Right lobe of liver (tissue), 6 donors: ENCODE measurements around the gene NUMB. TPM values are rescaled to one million over a fixed set of nuclear protein-coding genes. Genes with fewer than 3 reads are reported as not detected.
A peak's percentile ranks its signal among the peaks of the same experiment; 100 is the strongest.

ENCODE experiments used
- ATAC-seq, 4 donors: fragments of 200-7000 bp; cut with Tn5 transposase; one replicate each; pipeline ENCODE4 v1.9.1; 2020; ENCODE audit warnings: mild to moderate bottlenecking in 4 of 4, moderate library complexity in 4 of 4
- DNase-seq, 3 donors: peaks; one replicate each; pipeline ENCODE4 v3.0.0-alpha.2; 2020
- H3K27ac ChIP-seq, 3 donors: fragments of 200-600 bp; one replicate each; pipeline ENCODE4 v1.8.0; 2022
- H3K27me3 ChIP-seq, 2 donors: fragments of 200-600 bp; one replicate each; pipeline ENCODE4 v1.8.0; 2022
- H3K36me3 ChIP-seq, 4 donors: fragments of 200-600 bp; sonication (generic) in 1 of 4; one replicate each; pipeline versions ENCODE4 v1.5.1 to v1.8.0; 2017 to 2022; ENCODE audit warnings: control low read depth in 1 of 4
- H3K4me1 ChIP-seq, 4 donors: fragments of 200-600 bp; sonication (generic) in 1 of 4; one replicate each; pipeline versions ENCODE4 v1.5.1 to v1.8.0; 2017 to 2022; ENCODE audit warnings: control low read depth in 1 of 4
- H3K4me3 ChIP-seq, 3 donors: fragments of 200-600 bp; one replicate each; pipeline ENCODE4 v1.8.0; 2022
- H3K9me3 ChIP-seq, 4 donors: fragments of 200-600 bp; sonication (generic) in 1 of 4; one replicate each; pipeline versions ENCODE4 v1.5.1 to v1.8.0; 2017 to 2022; ENCODE audit warnings: control low read depth in 1 of 4
- CTCF ChIP-seq, 4 donors: fragments of 200-600 bp in 3 of 4; fragments of 450-650 bp in 1 of 4; IDR thresholded peaks; one replicate each; pipeline versions ENCODE4 v1.5.1 to v1.8.0; 2016 to 2022; ENCODE audit warnings: antibody characterized with exemption in 4 of 4, mild to moderate bottlenecking in 2 of 4
- POLR2A ChIP-seq: fragments of 450-650 bp; IDR thresholded peaks from one replicate; pipeline ENCODE4 v1.6.1; 2017; ENCODE audit warnings: antibody characterized with exemption, mild to moderate bottlenecking
- WGBS: methylation state at CpG from one replicate; pipeline ENCODE4 v1.1.6; 2018; ENCODE audit warnings: low coverage, low lambda C conversion rate; ENCODE audit not compliant: insufficient coverage; ENCODE audit errors: missing lambda C conversion rate; 5-methylcytosine and 5-hydroxymethylcytosine counted together
- intact Hi-C, 2 donors: fragments of 100-400 bp; cut with DNase I; formaldehyde crosslinking; loops; one replicate each; pipeline versions ENCODE4 v1.11.2 to v1.14.1; 2022
- total RNA-seq, 6 experiments: library from RNA; depleted of rRNA in 2 of 6; stranded (reverse); fragments of >200 nt in 2 of 6; fragmentation: NEBNext Ultra II Directional in 3 of 6; extraction: Animal tissue kit (Norgen Biotek cat#: 25700) in 3 of 6; gene quantifications; one replicate each; pipeline versions ENCODE4 v1.1.0 to v1.2.4, GENCODE V29; 2016 to 2023
- donor health status: DM: no; HTN: yes; CAD: no.
- donor health status: DM: no; HTN: no; CAD: no.
- donor health status: DM: no; HTN: no; CAD: no.
- donor health status: DM: no; HTN: yes; CAD: no.
- donor health status: DM: no; HTN: yes; CAD: no.

Gene NUMB
- total RNA-seq, 6 experiments from 2014 or later = 28.3 to 48.4 (median 43.7) TPM

GRCh38 chr14:73489481-73490175 is 31.3 kb upstream of the NUMB start:
- Histone ChIP-seq H3K27ac (no peak overlapping the region), H3K4me3 (no peak overlapping the region), H3K9me3 (no peaks in the 10 kb centered on the region), H3K36me3 (no peaks in the 10 kb centered on the region), H3K4me1 (peaks cover 0 to 23% (median 10%) of the 10 kb centered on the region in 4 donors), H3K27me3 (no peaks in the 10 kb centered on the region)
- WGBS = 81% methylated on average over 4 of the region's 6 CpGs
- DNase-seq = no peak
- TF ChIP-seq CTCF (IDR thresholded peaks at IDR 0.05) (no peak), POLR2A (no peak)
- no peak for ATAC-seq
- intact Hi-C loops = no loop called here

- Histone ChIP-seq H3K4me1 (peaks cover 0 to 10% (median 0%) of the 10 kb centered on the region in 4 donors), H3K4me3 (no peak overlapping the region), H3K36me3 (no peaks in the 10 kb centered on the region), H3K27me3 (no peaks in the 10 kb centered on the region), H3K27ac (no peak overlapping the region), H3K9me3 (no peaks in the 10 kb centered on the region)
- no peak for TF ChIP-seq CTCF (IDR thresholded peaks at IDR 0.05)
- no peak for TF ChIP-seq POLR2A
- DNase-seq (no peak), ATAC-seq (peak; percentile 39 to 74 (median 44))
- intact Hi-C loops = loop anchor here (10.0 kb wide), 2 partner anchors 184 to 304 kb away; no protein-coding TSS in a partner anchor
- WGBS = 42% methylated on average over 12 of the region's 15 CpGs
Measured at GRCh38 chr14:73478684-73479083, 20.3 kb upstream of the NUMB start.

GRCh38 chr14:73477618-73478266 is 19.4 kb upstream of the NUMB start:
- Histone ChIP-seq H3K36me3 (no peaks in the 10 kb centered on the region), H3K27ac (no peak overlapping the region), H3K9me3 (no peaks in the 10 kb centered on the region), H3K27me3 (no peaks in the 10 kb centered on the region), H3K4me1 (peaks cover 0 to 10% (median 0%) of the 10 kb centered on the region in 4 donors), H3K4me3 (no peak overlapping the region)
- 55% methylated on average over 6 of the region's 6 CpGs for WGBS
- TF ChIP-seq CTCF (IDR thresholded peaks at IDR 0.05) = no peak
- no peak for TF ChIP-seq POLR2A
- DNase-seq (no peak), ATAC-seq (peak; percentile 37 to 74 (median 60))
- intact Hi-C loops = loop anchor here (10.0 kb wide), 2 partner anchors 183 to 303 kb away; no protein-coding TSS in a partner anchor

DNA sequence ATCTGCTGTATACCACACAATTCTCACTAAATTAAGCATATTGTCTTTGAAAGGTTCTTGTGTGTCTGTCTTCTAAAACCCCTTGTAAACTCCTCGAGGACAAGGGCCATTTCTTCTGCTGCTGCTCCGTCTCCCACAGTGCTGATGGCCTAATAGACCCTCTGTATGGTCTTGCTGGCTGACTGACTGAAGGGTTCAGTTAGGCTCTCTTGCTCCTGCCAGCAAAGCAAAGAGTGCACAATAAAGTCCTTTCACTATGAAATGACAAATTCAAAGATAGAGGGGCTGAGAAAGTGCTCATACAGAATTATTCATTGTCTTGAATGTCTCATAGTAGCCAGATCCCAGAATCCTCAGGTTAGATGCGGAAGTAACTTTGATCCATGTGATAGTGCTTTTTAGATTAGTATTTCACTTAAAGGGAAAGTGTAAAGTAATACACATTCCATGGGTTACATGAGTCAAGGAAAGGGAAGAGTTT is 18.1 kb upstream of the NUMB start:
- no peak for ATAC-seq
- H3K27ac ChIP-seq = no peak overlapping the region
- H3K4me3 ChIP-seq = no peak overlapping the region
- H3K27me3 ChIP-seq = no peaks in the 10 kb centered on the region
- H3K36me3 ChIP-seq = no peaks in the 10 kb centered on the region
- no peaks in the 10 kb centered on the region for H3K9me3 ChIP-seq
- no peak for DNase-seq
- WGBS = 67% methylated on average over 3 of the region's 3 CpGs
- H3K4me1 ChIP-seq = peaks cover 0 to 10% (median 0%) of the 10 kb centered on the region in 4 donors
- intact Hi-C loops = loop anchor here (10.0 kb wide), 2 partner anchors 182 to 302 kb away; no protein-coding TSS in a partner anchor
- TF ChIP-seq CTCF (IDR thresholded peaks at IDR 0.05) = no peak
